Measurements from ENCODE around the gene MICALL1.

MICALL1 gene

DNA sequence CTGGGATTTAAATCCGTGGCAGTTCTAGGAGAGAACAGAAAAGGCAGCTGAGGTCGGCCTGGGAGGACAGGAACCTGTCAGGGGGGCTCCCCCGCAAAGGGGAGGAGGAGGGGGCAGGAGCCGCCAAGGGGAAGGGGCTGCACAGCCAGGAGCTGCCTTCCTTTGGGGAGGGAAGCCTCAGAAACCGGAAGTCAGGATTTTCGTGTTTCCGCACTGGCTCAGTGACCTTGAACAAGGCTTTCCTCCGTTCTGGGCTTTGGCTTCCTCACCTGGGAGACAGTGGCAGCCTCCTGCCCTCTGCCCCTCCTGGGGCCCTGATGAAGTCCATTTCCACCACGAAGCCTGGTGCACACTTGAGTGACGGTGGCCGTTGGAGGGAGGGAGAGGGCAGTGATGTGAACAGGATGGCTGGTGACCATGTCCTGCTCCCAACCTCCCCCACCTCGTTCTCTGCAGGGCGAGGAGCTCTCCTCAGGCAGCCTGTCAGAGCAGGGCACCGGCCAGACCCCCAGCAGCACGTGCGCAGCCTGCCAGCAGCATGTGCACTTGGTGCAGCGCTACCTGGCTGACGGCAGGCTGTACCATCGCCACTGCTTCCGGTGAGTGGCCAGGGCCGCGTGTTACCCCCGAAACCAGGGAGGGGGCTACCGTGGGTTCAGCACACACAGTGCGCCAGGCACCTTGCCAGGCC lies 12.6 kb downstream of the MICALL1 start:
- Histone ChIP-seq H2BK5ac (ENCODE audit: low read length) (no peak overlapping the region), H3K27me3 (ENCODE audit: control insufficient read depth in 3 of 3, insufficient read depth in 3 of 3, low read depth in 1 of 3, low read length in 3 of 3) (no peaks in the 10 kb centered on the region), H3K4ac (ENCODE audit: low read length) (no peak overlapping the region), H3K27ac (replicated peaks; ENCODE audit: low read length) (no peak overlapping the region), H3K9ac (ENCODE audit: low read depth, low read length, poor library complexity) (no peak overlapping the region), H2AFZ (ENCODE audit: low read length) (no peak overlapping the region), H2BK120ac (ENCODE audit: low read depth, low read length) (no peak overlapping the region), H4K8ac (ENCODE audit: low read depth, low read length) (peak overlapping the region; percentile 65), H4K91ac (ENCODE audit: low read depth, low read length, poor library complexity) (no peak overlapping the region), H3K14ac (ENCODE audit: low read length) (no peak overlapping the region), H3K36me3 (replicated peaks in 1 of 2; ENCODE audit: control insufficient read depth in 2 of 2, insufficient read depth in 2 of 2, low read length in 2 of 2) (peaks cover 18 to 72% of the 10 kb centered on the region in 2 donors), H3K4me3 (ENCODE audit: low read length in 2 of 2) (no peak overlapping the region), H3K18ac (ENCODE audit: low read length) (no peak overlapping the region), H3K79me1 (ENCODE audit: low read depth, low read length) (no peaks in the 10 kb centered on the region), H3K4me2 (ENCODE audit: insufficient read depth, low read length, poor library complexity, severe bottlenecking) (no peak overlapping the region), H2BK12ac (ENCODE audit: low read length) (no peak overlapping the region), H3K23ac (ENCODE audit: low read depth, low read length, poor library complexity) (peak overlapping the region; percentile 91), H3K9me3 (replicated peaks in 1 of 2; ENCODE audit: control insufficient read depth in 2 of 2, insufficient read depth in 1 of 2, low read depth in 1 of 2, low read length in 2 of 2) (no peaks in the 10 kb centered on the region), H2AK5ac (ENCODE audit: low read depth, low read length) (no peak overlapping the region), H3K4me1 (ENCODE audit: control insufficient read depth in 2 of 2, insufficient read depth in 1 of 2, low read depth in 1 of 2, low read length in 2 of 2) (no peaks in the 10 kb centered on the region), H2BK15ac (ENCODE audit: low read length) (no peak overlapping the region)
- DNase-seq (ENCODE audit: low spot score) = no peak
- no CpG with 5 or more reads among the region's 25 CpGs for WGBS, 2 donors (ENCODE audit: extremely low coverage in 2 of 2, insufficient read length in 2 of 2, insufficient replicate concordance in 1 of 2)

DNA sequence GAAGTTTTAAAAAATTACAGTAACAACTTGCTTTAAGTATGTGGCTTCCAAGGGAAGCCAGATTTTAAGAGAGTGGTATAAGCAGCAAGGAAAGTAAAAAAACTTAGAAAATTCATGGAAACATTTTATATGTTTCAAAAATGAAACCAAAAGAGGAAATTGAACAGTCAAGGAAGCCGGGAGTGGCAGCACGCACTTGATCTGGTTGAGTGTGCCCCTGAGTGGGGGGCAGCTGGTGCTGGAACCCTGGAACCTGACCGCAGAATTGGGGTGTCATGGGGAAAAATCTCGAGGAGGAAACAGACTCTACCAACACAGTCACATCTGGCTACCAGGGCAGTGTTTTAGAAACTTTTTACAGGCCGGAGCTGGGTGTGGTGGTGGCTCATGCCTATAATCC lies 14.0 kb downstream of the MICALL1 start:
- Histone ChIP-seq H3K9me3 (replicated peaks in 1 of 2; ENCODE audit: control insufficient read depth in 2 of 2, insufficient read depth in 1 of 2, low read depth in 1 of 2, low read length in 2 of 2) (no peaks in the 10 kb centered on the region), H2AFZ (ENCODE audit: low read length) (no peak overlapping the region), H2BK120ac (ENCODE audit: low read depth, low read length) (no peak overlapping the region), H3K27me3 (ENCODE audit: control insufficient read depth in 3 of 3, insufficient read depth in 3 of 3, low read depth in 1 of 3, low read length in 3 of 3) (no peaks in the 10 kb centered on the region), H3K14ac (ENCODE audit: low read length) (no peak overlapping the region), H3K4me3 (ENCODE audit: low read length in 2 of 2) (no peak overlapping the region), H2BK12ac (ENCODE audit: low read length) (no peak overlapping the region), H3K27ac (replicated peaks; ENCODE audit: low read length) (no peak overlapping the region), H2AK5ac (ENCODE audit: low read depth, low read length) (no peak overlapping the region), H3K4ac (ENCODE audit: low read length) (no peak overlapping the region), H3K18ac (ENCODE audit: low read length) (no peak overlapping the region), H3K9ac (ENCODE audit: low read depth, low read length, poor library complexity) (no peak overlapping the region), H3K79me1 (ENCODE audit: low read depth, low read length) (no peaks in the 10 kb centered on the region), H2BK5ac (ENCODE audit: low read length) (no peak overlapping the region), H4K91ac (ENCODE audit: low read depth, low read length, poor library complexity) (no peak overlapping the region), H3K4me2 (ENCODE audit: insufficient read depth, low read length, poor library complexity, severe bottlenecking) (no peak overlapping the region), H2BK15ac (ENCODE audit: low read length) (no peak overlapping the region), H3K23ac (ENCODE audit: low read depth, low read length, poor library complexity) (no peak overlapping the region), H4K8ac (ENCODE audit: low read depth, low read length) (no peak overlapping the region), H3K36me3 (replicated peaks in 1 of 2; ENCODE audit: control insufficient read depth in 2 of 2, insufficient read depth in 2 of 2, low read length in 2 of 2) (peaks cover 20 to 71% of the 10 kb centered on the region in 2 donors), H3K4me1 (ENCODE audit: control insufficient read depth in 2 of 2, insufficient read depth in 1 of 2, low read depth in 1 of 2, low read length in 2 of 2) (no peaks in the 10 kb centered on the region)
- DNase-seq (ENCODE audit: low spot score) = no peak
- WGBS, 2 donors (ENCODE audit: extremely low coverage in 2 of 2, insufficient read length in 2 of 2, insufficient replicate concordance in 1 of 2) = no CpG with 5 or more reads among the region's 5 CpGs

GRCh38 chr22:37922191-37922590 lies 16.1 kb downstream of the MICALL1 start:
- no peak overlapping the region for H4K8ac ChIP-seq (ENCODE audit: low read depth, low read length)
- no peak overlapping the region for H3K23ac ChIP-seq (ENCODE audit: low read depth, low read length, poor library complexity)
- no peak overlapping the region for H2BK120ac ChIP-seq (ENCODE audit: low read depth, low read length)
- no peak overlapping the region for H3K4me2 ChIP-seq (ENCODE audit: insufficient read depth, low read length, poor library complexity, severe bottlenecking)
- H2BK5ac ChIP-seq (ENCODE audit: low read length) = no peak overlapping the region
- no peak overlapping the region for H3K9ac ChIP-seq (ENCODE audit: low read depth, low read length, poor library complexity)
- H4K91ac ChIP-seq (ENCODE audit: low read depth, low read length, poor library complexity) = no peak overlapping the region
- no peaks in the 10 kb centered on the region for H3K9me3 ChIP-seq (replicated peaks in 1 of 2; ENCODE audit: control insufficient read depth in 2 of 2, insufficient read depth in 1 of 2, low read depth in 1 of 2, low read length in 2 of 2)
- no peak overlapping the region for H2AFZ ChIP-seq (ENCODE audit: low read length)
- no peak overlapping the region for H2BK12ac ChIP-seq (ENCODE audit: low read length)
- no peak overlapping the region for H3K4me3 ChIP-seq (ENCODE audit: low read length in 2 of 2)
- WGBS, 2 donors (ENCODE audit: extremely low coverage in 2 of 2, insufficient read length in 2 of 2, insufficient replicate concordance in 1 of 2) = no CpG with 5 or more reads among the region's 11 CpGs
- H3K4ac ChIP-seq (ENCODE audit: low read length) = no peak overlapping the region
- H3K79me1 ChIP-seq (ENCODE audit: low read depth, low read length) = peaks cover 1% of the 10 kb centered on the region
- H3K14ac ChIP-seq (ENCODE audit: low read length) = no peak overlapping the region
- no peak overlapping the region for H2BK15ac ChIP-seq (ENCODE audit: low read length)
- no peak for DNase-seq (ENCODE audit: low spot score)
- no peak overlapping the region for H3K18ac ChIP-seq (ENCODE audit: low read length)
- no peaks in the 10 kb centered on the region for H3K4me1 ChIP-seq (ENCODE audit: control insufficient read depth in 2 of 2, insufficient read depth in 1 of 2, low read depth in 1 of 2, low read length in 2 of 2)
- no peak overlapping the region for H2AK5ac ChIP-seq (ENCODE audit: low read depth, low read length)
- H3K36me3 ChIP-seq (replicated peaks in 1 of 2; ENCODE audit: control insufficient read depth in 2 of 2, insufficient read depth in 2 of 2, low read length in 2 of 2) = peaks cover 28 to 74% of the 10 kb centered on the region in 2 donors
- H3K27ac ChIP-seq (replicated peaks; ENCODE audit: low read length) = no peak overlapping the region
- H3K27me3 ChIP-seq (ENCODE audit: control insufficient read depth in 3 of 3, insufficient read depth in 3 of 3, low read depth in 1 of 3, low read length in 3 of 3) = no peaks in the 10 kb centered on the region

DNA sequence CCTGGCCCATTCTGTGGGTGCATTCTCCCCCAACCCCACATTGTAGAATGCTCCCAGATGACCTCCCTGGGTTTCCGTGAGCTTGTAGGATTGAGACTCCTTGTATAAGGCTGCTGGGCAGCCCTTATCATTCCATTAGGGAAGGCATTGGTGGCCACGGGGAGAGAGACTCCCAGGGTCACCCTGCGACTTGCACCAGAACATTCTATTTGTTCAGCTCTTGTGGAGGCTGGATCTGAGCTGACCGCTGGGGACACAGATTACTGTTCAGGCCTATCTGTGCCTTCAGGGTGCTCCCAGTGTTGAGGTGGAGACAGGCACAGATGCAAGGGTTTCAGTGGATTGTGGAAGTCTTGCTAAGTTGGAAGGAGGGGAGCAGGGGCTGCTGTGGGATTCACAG lies 17.8 kb downstream of the MICALL1 start:
- H3K4me3 ChIP-seq (ENCODE audit: low read length in 2 of 2) = no peak overlapping the region
- H3K4ac ChIP-seq (ENCODE audit: low read length) = no peak overlapping the region
- no peak overlapping the region for H3K9ac ChIP-seq (ENCODE audit: low read depth, low read length, poor library complexity)
- H3K4me2 ChIP-seq (ENCODE audit: insufficient read depth, low read length, poor library complexity, severe bottlenecking) = no peak overlapping the region
- no peak overlapping the region for H3K14ac ChIP-seq (ENCODE audit: low read length)
- no peak overlapping the region for H4K91ac ChIP-seq (ENCODE audit: low read depth, low read length, poor library complexity)
- H2AK5ac ChIP-seq (ENCODE audit: low read depth, low read length) = no peak overlapping the region
- H3K36me3 ChIP-seq (replicated peaks in 1 of 2; ENCODE audit: control insufficient read depth in 2 of 2, insufficient read depth in 2 of 2, low read length in 2 of 2) = peaks cover 16 to 63% of the 10 kb centered on the region in 2 donors
- H2AFZ ChIP-seq (ENCODE audit: low read length) = no peak overlapping the region
- H3K23ac ChIP-seq (ENCODE audit: low read depth, low read length, poor library complexity) = no peak overlapping the region
- no peak overlapping the region for H2BK120ac ChIP-seq (ENCODE audit: low read depth, low read length)
- DNase-seq (ENCODE audit: low spot score) = no peak
- H2BK15ac ChIP-seq (ENCODE audit: low read length) = no peak overlapping the region
- H3K27ac ChIP-seq (replicated peaks; ENCODE audit: low read length) = no peak overlapping the region
- H2BK5ac ChIP-seq (ENCODE audit: low read length) = no peak overlapping the region
- H3K27me3 ChIP-seq (ENCODE audit: control insufficient read depth in 3 of 3, insufficient read depth in 3 of 3, low read depth in 1 of 3, low read length in 3 of 3) = no peaks in the 10 kb centered on the region
- H3K79me1 ChIP-seq (ENCODE audit: low read depth, low read length) = peaks cover 1% of the 10 kb centered on the region
- H3K18ac ChIP-seq (ENCODE audit: low read length) = no peak overlapping the region
- H3K9me3 ChIP-seq (replicated peaks in 1 of 2; ENCODE audit: control insufficient read depth in 2 of 2, insufficient read depth in 1 of 2, low read depth in 1 of 2, low read length in 2 of 2) = no peaks in the 10 kb centered on the region
- H3K4me1 ChIP-seq (ENCODE audit: control insufficient read depth in 2 of 2, insufficient read depth in 1 of 2, low read depth in 1 of 2, low read length in 2 of 2) = no peaks in the 10 kb centered on the region
- no CpG with 5 or more reads among the region's 4 CpGs for WGBS, 2 donors (ENCODE audit: extremely low coverage in 2 of 2, insufficient read length in 2 of 2, insufficient replicate concordance in 1 of 2)
- no peak overlapping the region for H4K8ac ChIP-seq (ENCODE audit: low read depth, low read length)
- H2BK12ac ChIP-seq (ENCODE audit: low read length) = no peak overlapping the region
